Stimulated activated effector memory CD8-positive, alpha-beta T cell treated with anti-CD3 and anti-CD28 coated beads, Interleukin-12 subunit alpha, Interleukin-12 subunit beta, amount 100 ng/mL, for 72 hours (primary cell): ENCODE data around the gene CPN1.
"Not testable (repeated sequence)": the region's sequence is repeated elsewhere in the genome, so short reads cannot be mapped to it uniquely, and the experiment has no call there.

ENCODE experiments used
- ATAC-seq: fragments of 150-1000 bp; cut with Tn5 transposase; 2 replicates; pipeline ENCODE4 v1.10.0; 2021
- DNase-seq, 2 donors: peaks; one replicate each; pipeline ENCODE4 v3.0.0; 2021 to 2022; ENCODE audit warnings: low spot score in 2 of 2
- H3K27ac Mint-ChIP-seq: one replicate; pipeline ENCODE4 v1.8.0; 2022; ENCODE audit warnings: mild to moderate bottlenecking, mixed read lengths
- H3K36me3 Mint-ChIP-seq: one replicate; pipeline ENCODE4 v1.8.0; 2022; ENCODE audit warnings: mild to moderate bottlenecking, mixed read lengths
- H3K4me1 Mint-ChIP-seq: one replicate; pipeline ENCODE4 v1.8.0; 2022; ENCODE audit warnings: mixed read lengths
- H3K4me3 Mint-ChIP-seq: one replicate; pipeline ENCODE4 v1.8.0; 2022; ENCODE audit warnings: mild to moderate bottlenecking, mixed read lengths
- H3K9me3 Mint-ChIP-seq: one replicate; pipeline ENCODE4 v1.8.0; 2022; ENCODE audit warnings: mixed read lengths

CPN1 gene

DNA sequence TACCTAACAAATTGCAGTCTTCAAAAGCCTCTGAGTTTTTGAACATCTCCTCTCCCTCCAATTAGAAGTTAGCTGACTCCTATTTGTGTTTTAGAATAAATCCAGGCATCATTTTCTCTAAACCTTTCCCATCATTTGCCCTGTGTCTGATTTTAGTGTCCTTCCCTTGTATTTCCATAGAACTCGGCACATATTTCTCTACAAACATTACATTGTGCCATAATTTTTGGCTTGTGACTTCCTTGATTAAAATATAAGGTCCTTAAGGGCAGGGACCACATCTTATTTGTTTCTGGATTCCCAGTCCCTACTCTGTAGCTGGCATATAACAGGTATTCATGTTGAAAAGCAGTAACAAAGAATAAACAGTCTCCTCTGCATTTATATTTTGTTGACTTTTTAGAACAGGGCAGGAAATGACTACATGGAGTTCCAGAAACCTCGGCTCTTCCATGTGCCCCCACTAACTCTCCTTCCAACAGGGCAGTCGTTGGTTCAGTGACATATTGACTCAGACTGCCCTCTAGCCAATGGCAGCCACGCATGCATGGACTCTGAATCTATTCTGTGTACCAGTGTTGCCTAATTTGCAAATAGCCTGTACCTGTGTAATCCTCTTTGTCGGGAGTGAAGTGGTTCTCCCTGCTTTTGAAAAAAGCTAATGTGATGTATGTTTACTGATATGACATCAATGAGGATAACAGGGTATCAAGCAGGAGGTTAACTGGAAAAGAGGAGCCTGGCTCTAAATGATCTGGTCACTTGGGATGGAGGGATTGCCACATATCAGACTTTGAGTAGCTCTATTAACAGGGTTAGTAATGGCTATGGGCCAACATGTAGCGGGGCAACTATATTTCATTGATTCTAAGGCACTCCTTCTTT is 19.8 kb upstream of the CPN1 start:
- H3K36me3 Mint-ChIP-seq: no peaks in the 10 kb centered on the region
- ATAC-seq (no peak), DNase-seq (no peak)

DNA sequence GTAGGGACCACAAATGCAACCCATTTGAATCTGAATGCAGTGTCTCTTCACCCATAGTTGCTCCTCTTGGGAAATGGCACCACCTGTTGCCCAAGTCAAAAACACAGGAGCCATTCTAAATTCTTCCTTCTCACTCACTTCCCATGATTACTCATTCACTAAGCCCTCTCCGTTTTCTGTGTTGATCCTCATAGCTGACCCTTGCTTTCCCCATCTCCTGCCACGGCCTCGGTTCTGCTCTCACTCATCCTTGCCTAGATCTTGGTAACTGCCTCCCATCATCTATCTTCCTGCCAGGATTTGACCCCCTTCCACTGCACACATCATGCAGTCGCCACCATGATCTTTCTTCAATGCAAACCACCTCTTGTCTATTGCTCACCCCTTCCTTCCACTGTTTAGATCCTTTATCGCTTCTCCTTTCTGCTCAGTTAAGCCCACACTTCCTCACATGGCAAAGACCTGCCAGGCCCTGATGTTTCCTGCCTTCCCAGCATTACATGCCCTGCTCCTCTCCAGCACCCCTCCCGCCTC is 19.0 kb upstream of the CPN1 start:
- Mint-ChIP-seq H3K4me3 (no peak overlapping the region), H3K36me3 (no peaks in the 10 kb centered on the region), H3K9me3 (no peaks in the 10 kb centered on the region), H3K4me1 (no peaks in the 10 kb centered on the region), H3K27ac (no peak overlapping the region)
- ATAC-seq: no peak
- no peak for DNase-seq

More for the DNA sequence above, 19.8 kb upstream of the CPN1 start:
- no peak overlapping the region for H3K27ac Mint-ChIP-seq
- H3K4me1 Mint-ChIP-seq: no peaks in the 10 kb centered on the region
- H3K9me3 Mint-ChIP-seq: no peaks in the 10 kb centered on the region
- H3K4me3 Mint-ChIP-seq: no peak overlapping the region

GRCh38 chr10:100089241-100089640 is 7.6 kb upstream of the CPN1 start:
- H3K4me1 Mint-ChIP-seq: no peaks in the 10 kb centered on the region

GRCh38 chr10:100086708-100087107 is 5.0 kb upstream of the CPN1 start:
- H3K4me1 Mint-ChIP-seq, H3K36me3 Mint-ChIP-seq, H3K27ac Mint-ChIP-seq, DNase-seq, H3K4me3 Mint-ChIP-seq, ATAC-seq, H3K9me3 Mint-ChIP-seq: not testable (repeated sequence)

More at GRCh38 chr10:100089241-100089640, 7.6 kb upstream of the CPN1 start:
- H3K4me3 Mint-ChIP-seq: no peak overlapping the region
- DNase-seq (no peak), ATAC-seq (no peak)
- H3K27ac Mint-ChIP-seq: no peak overlapping the region
- H3K36me3 Mint-ChIP-seq: no peaks in the 10 kb centered on the region
- H3K9me3 Mint-ChIP-seq: no peaks in the 10 kb centered on the region

DNA sequence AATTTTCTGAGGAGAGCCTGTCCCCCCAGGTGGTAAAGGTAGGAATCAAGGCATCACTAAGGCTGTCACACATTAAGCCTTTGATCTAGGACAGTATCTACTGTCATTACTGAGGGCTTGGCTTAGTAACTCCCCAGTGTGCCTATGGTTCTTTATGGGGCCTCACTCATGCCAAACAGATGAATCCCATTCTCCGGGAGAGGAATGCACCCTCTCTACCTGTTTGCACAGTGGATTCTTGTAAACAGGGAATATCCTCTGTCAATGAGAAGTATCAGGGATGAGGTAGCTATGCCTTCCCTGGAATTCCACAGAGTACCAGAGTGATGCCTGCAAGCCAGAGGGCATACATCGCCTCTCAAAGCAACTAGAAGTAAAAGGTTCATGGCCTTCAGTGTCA is 3.9 kb upstream of the CPN1 start:
- H3K36me3 Mint-ChIP-seq: no peaks in the 10 kb centered on the region
- DNase-seq (no peak), ATAC-seq (no peak)
- no peaks in the 10 kb centered on the region for H3K9me3 Mint-ChIP-seq
- H3K4me3 Mint-ChIP-seq: no peak overlapping the region
- no peaks in the 10 kb centered on the region for H3K4me1 Mint-ChIP-seq
- no peak overlapping the region for H3K27ac Mint-ChIP-seq

DNA sequence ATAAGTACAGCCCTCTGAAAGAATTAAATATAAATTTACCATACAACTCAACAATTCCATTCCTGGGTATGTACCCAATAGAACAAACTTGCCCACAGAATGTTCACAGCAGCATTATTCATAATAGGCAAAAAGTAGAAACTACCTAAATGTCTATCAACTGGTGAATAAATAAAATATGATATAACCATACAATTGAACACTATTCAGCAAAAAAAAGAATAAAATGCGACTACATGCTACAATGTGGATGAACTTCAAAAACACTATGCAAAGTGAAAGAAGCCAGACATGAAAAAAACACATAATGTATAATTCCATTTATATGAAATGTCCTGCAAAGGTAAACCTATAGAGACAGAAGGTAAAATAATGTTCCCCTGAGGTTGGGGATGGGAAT is 2.0 kb upstream of the CPN1 start:
- H3K4me1 Mint-ChIP-seq: no peaks in the 10 kb centered on the region
- no peak overlapping the region for H3K4me3 Mint-ChIP-seq
- DNase-seq: no peak
- H3K9me3 Mint-ChIP-seq: no peaks in the 10 kb centered on the region
- no peak for ATAC-seq
- no peak overlapping the region for H3K27ac Mint-ChIP-seq
- no peaks in the 10 kb centered on the region for H3K36me3 Mint-ChIP-seq

GRCh38 chr10:100082276-100082675 is 607 bp upstream of the CPN1 start:
- H3K9me3 Mint-ChIP-seq, H3K36me3 Mint-ChIP-seq, DNase-seq, H3K4me1 Mint-ChIP-seq, ATAC-seq, H3K4me3 Mint-ChIP-seq, H3K27ac Mint-ChIP-seq: not testable (repeated sequence)

DNA sequence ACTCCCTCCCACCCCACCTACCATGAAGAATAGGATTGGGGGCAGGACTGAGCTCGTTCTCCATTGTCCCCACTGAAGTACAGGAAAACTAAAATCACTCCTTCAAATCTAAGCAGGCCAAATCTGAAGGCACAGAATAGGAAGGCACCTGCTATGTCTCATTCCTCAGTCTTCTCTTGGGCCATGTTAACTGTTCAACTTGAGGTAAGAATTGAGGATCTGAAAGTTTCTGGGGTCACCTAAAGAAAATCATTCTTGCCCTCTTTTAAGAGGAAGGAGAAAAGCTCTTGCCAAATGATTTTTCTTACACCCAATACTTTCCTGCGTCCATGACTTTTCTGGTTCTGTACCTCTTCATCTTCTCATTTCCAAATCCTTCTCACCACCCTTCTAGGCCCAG is 4.9 kb downstream of the CPN1 start:
- Mint-ChIP-seq H3K27ac (no peak overlapping the region), H3K9me3 (no peaks in the 10 kb centered on the region), H3K36me3 (no peaks in the 10 kb centered on the region), H3K4me1 (no peaks in the 10 kb centered on the region), H3K4me3 (no peak overlapping the region)
- ATAC-seq (no peak), DNase-seq (no peak)

GRCh38 chr10:100075426-100076220 is 6.0 kb downstream of the CPN1 start:
- DNase-seq (no peak), ATAC-seq (no peak)
- Mint-ChIP-seq H3K36me3 (no peaks in the 10 kb centered on the region), H3K27ac (no peak overlapping the region), H3K9me3 (no peaks in the 10 kb centered on the region), H3K4me1 (no peaks in the 10 kb centered on the region), H3K4me3 (no peak overlapping the region)

DNA sequence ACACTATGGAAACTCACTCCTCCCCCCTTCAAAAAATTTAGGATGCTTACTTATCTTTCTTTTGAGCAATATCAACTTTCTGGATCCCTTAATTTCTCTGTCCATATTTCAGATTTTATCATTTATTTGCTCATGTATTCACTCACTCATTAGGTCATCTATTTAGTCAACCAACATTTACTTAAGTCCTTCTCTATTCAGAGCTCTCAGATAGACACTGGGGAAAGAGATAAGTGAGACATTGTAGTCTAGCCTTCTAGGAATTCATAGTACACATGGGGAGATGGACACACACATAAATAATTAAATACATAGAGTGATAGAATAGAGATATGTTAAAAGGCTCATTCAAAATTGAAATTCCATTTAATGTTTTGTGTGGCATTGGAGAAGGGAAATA is 9.2 kb downstream of the CPN1 start:
- Mint-ChIP-seq H3K4me3 (no peak overlapping the region), H3K4me1 (no peaks in the 10 kb centered on the region), H3K36me3 (no peaks in the 10 kb centered on the region), H3K27ac (no peak overlapping the region), H3K9me3 (no peaks in the 10 kb centered on the region)
- DNase-seq: no peak
- no peak for ATAC-seq

GRCh38 chr10:100071529-100071928 is 10.1 kb downstream of the CPN1 start:
- H3K4me1 Mint-ChIP-seq: no peaks in the 10 kb centered on the region
- H3K27ac Mint-ChIP-seq: no peak overlapping the region
- ATAC-seq: no peak
- H3K9me3 Mint-ChIP-seq: no peaks in the 10 kb centered on the region
- DNase-seq: no peak
- no peak overlapping the region for H3K4me3 Mint-ChIP-seq
- no peaks in the 10 kb centered on the region for H3K36me3 Mint-ChIP-seq

DNA sequence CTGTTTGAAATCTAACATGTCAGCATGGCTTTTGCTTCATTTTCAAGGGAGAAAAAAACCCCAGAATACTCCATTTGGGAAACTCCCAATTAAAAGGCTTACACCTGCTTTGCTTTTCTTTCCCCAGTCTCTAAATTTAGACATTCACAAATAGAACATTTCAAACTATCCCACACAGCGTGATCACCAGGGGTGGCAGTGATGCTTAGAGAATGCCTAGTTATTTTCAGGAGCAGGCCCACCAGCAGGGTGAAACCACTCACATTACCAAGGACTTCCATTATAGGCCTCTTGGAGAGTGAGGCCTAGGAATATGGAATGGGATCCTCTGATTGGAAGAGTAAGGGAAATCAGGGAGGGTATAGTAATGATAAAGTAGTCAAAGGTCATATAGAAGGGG is 14.2 kb downstream of the CPN1 start:
- ATAC-seq (no peak), DNase-seq (no peak)
- no peaks in the 10 kb centered on the region for H3K4me1 Mint-ChIP-seq
- no peak overlapping the region for H3K27ac Mint-ChIP-seq
- H3K9me3 Mint-ChIP-seq: no peaks in the 10 kb centered on the region
- H3K36me3 Mint-ChIP-seq: no peaks in the 10 kb centered on the region
- no peak overlapping the region for H3K4me3 Mint-ChIP-seq

DNA sequence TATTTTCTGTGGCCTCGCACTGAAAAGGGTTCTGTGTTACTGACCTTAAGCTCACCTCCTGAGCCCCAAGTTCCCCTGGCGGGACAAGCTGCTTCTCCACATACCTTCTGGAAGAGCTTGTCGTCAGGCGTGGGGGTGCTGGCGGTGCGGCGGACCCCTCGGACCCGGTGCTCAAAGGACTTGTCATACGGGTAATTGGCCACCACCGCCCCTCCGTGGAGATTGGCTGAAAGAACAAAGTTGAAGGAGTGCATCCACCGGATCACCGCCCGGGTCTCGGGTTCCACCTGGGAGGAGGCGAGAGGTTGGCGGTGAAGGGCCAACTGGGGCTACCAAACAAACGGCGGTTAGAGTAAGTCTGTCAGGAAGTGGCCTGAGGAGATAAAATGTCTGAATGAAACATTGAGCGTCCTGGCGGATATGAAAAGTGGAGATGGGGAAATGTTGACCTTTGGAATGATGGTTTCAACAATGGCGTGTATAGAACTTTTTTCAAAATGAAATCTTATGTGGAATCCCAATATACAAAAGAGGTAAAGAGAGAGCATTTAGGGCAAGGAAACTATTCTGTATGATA is 16.5 kb downstream of the CPN1 start:
- DNase-seq (no peak), ATAC-seq (no peak)
- no peaks in the 10 kb centered on the region for H3K4me1 Mint-ChIP-seq
- no peaks in the 10 kb centered on the region for H3K9me3 Mint-ChIP-seq
- no peak overlapping the region for H3K4me3 Mint-ChIP-seq
- no peaks in the 10 kb centered on the region for H3K36me3 Mint-ChIP-seq
- no peak overlapping the region for H3K27ac Mint-ChIP-seq

GRCh38 chr10:100061401-100061800 is 20.3 kb downstream of the CPN1 start:
- no peaks in the 10 kb centered on the region for H3K9me3 Mint-ChIP-seq
- H3K36me3 Mint-ChIP-seq: no peaks in the 10 kb centered on the region
- no peak overlapping the region for H3K4me3 Mint-ChIP-seq
- H3K27ac Mint-ChIP-seq: no peak overlapping the region
- no peaks in the 10 kb centered on the region for H3K4me1 Mint-ChIP-seq
- ATAC-seq: no peak
- no peak for DNase-seq

- H3K27ac Mint-ChIP-seq: no peak overlapping the region
- no peaks in the 10 kb centered on the region for H3K4me1 Mint-ChIP-seq
- ATAC-seq: no peak
- DNase-seq: no peak
- no peaks in the 10 kb centered on the region for H3K36me3 Mint-ChIP-seq
- H3K9me3 Mint-ChIP-seq: no peaks in the 10 kb centered on the region
- no peak overlapping the region for H3K4me3 Mint-ChIP-seq
Measured at GRCh38 chr10:100057948-100058347, 23.7 kb downstream of the CPN1 start.
